GM21367 (cell line): Measurements from ENCODE around the gene NELFA.

Experiments
- ATAC-seq: cut with Tn5 transposase; IDR thresholded peaks from one replicate; pipeline ENCODE4 v1.9.1; 2021; ENCODE audit not compliant: unreplicated experiment

NELFA gene

DNA sequence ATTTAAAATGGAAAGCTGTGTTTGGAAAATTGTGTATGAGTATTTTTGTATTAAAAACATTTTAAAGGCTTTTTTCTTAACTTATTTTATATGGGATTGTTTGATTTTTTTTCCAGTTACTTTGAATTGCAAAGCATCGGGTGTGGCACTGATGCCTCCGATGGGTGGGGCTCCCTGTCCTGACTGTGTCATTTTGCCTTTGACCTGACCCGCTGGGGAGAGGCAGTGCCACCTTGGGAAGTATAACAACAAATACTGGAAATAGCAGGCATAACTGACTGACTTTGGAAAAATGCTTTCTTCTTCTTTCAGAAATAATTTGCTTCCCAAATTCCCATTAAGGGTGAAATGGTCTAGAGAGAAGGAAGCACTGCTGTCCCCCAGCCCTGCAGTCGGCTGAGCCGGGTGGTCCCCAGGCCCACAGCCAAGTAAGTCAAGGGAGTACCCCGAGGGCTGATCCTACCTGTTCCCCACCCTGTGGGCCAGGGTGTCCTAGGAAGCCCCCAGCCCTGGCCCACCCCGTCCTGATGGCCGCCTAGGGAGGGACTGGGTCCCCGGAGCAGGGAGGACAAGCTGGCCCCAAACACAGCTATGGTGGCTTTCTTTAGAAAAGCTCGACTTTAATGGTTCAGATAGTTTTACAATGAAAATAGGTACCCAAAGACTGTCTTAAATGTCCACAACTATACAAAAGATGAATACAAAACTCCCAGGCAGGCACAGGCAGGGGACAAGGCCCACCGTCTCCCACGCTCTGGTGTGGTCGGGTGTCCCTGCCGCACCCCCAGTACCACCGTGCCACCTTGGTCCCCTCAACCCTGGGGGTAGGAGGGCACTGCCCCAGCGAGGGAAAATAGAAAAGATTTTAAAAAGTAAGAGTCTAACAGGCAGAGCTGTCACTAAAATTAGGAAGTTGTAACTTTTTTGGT lies 26.4 kb downstream of the NELFA start:
- no peak for ATAC-seq

DNA sequence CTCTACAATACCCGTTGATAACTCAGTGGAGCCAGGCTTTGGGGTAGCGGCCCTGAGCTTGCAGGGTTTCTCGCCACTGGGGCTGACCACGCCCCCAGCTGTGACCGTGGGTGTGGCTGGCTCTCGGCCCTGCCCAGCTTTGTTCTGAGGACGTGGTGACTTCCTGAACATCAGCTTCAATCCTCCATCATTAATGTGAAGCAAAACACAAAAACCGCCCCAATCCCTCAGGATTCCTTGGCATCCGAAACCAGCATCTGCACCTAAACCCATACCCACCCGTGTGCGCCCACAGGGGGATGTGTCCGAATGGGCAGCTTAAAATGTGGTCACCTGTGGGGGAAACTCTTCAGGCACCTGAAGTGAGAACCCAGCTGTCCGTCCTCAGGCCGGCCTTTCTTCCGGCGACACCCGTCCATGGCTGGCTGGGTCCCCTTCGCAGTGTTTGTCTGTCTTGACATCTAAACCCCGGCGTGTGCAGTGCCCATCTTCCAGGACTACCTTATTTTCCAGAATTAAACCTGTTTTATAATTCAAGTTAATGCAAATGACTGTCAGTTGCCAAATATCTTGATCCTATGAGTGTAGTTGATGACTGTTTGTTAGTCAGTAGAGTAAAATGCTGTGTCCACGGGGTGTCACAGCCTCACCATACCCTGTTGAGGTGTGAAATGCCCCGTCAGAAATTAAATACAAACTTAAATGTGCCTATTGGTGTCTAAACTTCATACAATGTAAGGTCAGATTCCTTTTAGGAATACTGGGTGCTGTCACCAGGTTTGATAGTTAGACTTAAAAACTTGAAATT lies 27.3 kb downstream of the NELFA start:
- ATAC-seq: no peak

DNA sequence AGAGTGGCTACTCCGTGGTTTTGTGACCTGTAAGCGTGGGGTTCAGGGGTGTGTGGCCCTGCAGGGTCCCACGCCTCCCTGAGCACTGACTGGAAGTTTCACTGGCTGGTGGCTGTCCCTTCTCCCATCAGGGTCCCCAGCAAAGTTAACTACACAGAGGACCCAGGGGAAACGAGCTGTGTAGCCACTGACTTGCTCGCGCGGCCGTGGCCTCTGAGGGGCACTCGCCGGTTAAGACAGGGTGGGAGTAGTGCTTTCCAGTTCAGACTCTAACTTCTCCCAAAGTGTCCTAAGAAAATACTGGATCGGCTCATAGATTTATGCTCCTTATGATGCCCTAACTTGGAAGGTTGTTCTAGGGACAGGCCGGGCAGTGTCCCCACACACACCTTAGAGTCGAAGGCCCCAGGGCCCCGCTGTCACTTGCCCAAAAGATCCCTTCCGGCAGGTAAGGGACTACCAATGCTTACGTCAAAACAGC lies 28.2 kb downstream of the NELFA start:
- no peak for ATAC-seq

DNA sequence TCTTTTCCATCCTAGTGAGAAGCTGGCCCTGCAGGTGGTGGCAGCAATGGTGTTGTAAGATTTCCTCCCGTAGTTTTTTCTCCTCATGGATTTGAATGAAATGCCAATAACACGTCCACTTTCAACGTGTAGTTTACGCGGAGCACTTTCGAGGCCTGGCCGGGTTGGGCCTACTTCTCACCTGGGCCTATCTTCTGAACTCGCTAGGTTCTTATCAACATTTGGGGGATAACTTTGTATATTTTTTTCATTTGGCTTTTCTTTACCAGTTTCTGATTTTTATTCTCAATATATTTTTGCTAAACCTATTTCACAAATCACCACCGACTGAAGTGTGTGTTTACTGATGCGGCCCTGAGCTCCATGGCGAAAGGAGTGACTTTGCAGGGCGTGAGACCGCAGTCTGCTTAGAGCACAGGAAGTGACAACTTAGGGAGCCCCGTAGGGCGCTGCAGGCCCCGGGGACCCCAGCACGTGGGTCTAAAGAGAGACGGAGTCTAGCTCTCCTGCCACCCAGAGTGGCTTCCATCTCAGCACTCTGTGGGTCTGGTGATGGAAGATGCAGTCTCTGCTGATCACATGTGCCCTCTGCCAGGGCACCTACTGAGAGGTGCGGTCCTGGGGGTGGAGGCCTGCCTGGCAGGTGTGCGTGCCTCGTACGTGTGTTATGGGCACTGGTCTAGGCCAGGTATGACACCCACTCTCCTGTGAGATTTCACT lies 29.1 kb downstream of the NELFA start:
- ATAC-seq: no peak

DNA sequence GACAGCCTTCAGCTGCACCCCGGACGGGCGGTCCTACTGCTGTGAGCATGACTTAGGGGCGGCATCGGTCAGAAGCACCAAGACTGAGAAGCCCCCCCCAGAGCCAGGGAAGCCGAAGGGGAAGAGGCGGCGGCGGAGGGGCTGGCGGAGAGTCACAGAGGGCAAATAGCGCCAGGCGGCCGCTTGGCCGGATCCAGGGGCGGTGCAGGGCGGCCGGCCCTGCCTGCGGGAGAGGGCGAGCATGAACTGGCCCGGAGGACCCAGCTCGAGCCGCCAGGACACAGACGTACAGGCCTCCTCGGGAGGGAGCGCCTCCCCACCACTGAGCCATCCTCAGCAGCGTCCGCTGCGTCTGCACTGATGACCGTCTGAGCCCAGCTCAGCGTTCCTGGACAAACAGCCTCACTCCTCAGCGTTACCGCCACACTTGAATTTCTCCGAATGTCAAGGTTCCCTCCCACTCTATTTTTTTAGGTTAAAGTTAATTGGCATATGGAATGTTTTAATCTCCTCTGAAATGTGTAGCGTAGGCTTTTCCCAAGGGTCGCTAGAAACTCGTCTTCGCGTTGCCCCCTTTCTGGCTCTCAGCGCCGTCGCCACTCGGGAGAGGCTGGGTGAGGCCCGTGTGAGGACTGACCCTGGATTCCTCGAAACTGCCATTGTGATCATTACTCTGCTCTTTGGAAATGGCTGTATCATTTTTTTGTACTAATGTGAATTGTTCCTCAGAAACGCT lies 29.9 kb downstream of the NELFA start:
- ATAC-seq: no peak

DNA sequence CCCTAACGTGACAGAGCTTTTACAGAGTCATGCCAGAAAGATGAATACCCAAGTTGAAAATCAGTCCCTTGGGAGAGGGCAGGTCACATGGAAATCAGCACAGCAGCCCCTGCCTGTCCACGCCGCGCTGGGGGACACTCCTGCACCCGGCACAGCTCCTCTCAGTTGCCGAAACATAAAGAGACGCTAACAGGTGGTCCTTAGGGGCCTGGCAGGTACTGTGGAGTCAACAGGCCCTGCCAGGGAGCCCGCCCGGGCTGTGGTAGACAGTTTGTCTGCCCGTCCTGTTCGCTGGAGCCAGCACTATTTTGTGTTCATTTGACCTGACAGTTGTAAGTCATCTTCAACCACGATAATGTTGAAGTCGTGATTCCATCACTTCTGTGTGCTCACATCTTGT lies 30.5 kb downstream of the NELFA start:
- ATAC-seq: no peak

DNA sequence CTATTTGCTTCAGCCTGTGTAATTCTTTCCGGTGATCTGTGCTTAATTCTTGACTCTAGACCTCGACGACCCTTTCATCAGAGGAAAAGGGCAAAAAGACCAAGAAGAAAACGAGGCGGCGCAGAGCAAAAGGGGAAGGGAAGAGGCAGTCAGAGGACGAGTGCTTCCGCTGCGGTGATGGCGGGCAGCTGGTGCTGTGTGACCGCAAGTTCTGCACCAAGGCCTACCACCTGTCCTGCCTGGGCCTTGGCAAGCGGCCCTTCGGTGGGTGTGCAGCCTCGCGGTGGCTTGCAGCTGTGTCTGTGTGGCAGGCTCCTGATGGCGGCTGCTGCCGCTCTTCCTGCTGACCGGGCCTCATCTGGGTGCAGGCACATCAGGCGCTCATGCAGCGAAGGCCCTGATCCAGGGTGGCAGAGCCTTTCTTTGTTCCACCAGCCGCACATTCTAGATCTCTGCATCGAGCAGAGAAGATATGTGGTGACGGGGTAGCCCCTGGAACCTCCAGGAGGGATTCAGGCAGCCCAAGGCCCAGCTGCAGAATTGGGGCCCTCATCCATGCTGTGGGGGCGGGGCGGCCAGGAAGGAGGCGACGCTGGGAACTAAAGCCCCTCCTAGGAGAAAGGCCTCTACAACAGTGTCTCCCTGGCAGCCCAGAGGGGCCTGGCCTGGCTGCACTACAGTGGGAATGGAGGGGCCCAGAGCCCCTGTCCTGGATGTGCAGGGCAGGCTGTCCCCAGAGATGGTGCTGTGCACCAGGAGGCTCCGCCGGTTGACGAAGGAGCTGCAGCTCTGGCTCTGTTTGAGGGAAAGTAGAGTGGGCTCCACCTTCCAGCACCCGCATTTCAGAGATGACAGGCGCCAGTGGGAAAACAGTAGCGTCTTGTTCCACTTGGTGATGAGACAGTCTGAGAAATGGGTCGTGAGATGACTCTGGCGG lies 32.1 kb downstream of the NELFA start:
- no peak for ATAC-seq

DNA sequence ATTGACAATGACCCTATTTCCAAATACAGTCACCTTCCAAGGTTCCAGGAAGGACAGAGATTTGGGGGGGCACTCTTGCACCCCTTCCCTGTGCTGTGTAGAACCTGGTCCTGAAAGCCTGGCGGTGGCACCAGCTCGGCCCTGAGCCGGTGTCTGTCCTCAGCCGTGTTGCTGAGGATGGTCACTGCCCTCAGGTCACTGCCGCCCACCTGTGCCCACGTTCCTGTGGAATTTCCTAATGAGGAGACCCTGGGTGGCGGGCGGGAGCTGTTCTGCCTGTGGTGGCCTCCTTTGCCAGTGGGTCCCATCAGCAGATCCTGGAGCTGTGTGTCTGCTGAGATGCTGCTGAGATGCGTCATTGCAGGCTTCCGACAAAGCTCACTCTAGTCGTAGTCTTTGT lies 32.9 kb downstream of the NELFA start:
- ATAC-seq: no peak

DNA sequence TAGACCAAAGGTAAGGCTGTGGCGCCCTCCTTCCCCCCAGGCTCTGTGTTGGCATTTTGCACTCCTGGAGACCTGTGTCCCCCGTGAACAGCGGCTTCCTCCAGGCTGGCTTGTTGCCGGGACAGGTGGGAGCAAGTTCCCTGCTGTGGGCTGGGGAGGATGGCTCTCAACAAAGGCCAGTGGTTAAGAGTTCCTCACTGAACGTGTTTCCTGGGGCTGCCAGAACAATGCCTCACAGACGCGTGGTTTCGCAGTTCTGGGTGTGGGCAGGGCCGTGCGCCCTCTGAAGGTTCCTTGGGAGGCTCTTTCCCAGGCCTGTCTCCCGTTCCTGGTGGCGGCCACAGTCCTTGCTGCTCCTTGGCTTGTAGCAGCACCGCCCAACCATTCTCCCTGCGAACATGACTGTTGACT lies 33.4 kb downstream of the NELFA start:
- no peak for ATAC-seq

DNA sequence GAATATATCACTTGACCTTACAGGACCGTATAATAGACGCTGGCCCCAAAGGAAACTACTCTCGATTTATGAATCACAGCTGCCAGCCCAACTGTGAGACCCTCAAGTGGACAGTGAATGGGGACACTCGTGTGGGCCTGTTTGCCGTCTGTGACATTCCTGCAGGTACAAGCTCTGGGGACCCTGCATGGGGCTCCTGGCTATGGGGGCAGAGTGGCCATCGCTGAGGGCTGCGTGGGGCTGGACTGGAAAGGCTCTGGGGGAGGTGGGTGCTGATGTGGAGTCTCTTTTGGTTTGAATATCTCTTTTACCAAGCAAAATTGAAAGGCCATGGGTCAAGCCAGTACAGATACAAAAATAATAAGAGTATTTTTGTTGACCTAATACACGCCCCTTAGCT lies 33.9 kb downstream of the NELFA start:
- ATAC-seq: no peak

DNA sequence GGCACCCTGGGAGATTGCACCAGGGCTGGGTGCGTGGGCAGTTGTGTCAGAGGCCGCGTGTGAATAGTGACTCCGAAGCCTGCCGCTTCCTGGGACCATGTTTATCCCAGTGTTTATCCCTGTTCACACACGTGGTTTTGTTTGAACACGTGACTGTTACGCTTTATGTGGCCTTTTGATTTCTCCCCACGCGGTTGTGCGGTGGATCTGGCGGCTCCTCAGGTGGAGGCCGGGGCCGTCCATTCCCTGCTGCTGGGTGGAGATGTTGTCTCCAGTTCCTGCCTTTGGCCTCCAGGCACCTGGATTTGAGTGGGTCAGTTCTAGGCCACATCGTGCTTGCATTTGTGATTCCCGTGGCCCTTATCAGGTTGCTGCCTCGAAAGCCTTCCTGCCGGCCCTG lies 35.1 kb downstream of the NELFA start:
- no peak for ATAC-seq

DNA sequence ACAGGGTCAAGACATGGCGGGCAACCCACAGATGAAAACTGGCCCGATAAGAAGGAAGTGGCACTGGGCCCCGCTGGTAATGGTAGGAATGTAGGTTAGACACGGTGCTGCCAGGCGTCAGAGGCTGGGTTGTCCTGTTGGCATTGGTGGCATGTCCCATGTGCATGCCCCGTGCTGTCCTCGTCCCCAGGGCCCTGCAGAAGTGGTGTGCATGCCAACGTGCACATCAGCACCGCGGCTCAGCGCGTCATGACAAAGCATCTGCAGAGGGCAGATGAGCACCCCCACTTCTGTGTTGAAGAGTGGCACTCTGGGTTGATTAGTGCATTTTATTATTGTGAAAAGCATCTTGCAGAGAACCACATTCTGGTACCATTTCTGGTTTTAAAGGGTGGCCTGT lies 35.6 kb downstream of the NELFA start:
- ATAC-seq: no peak

DNA sequence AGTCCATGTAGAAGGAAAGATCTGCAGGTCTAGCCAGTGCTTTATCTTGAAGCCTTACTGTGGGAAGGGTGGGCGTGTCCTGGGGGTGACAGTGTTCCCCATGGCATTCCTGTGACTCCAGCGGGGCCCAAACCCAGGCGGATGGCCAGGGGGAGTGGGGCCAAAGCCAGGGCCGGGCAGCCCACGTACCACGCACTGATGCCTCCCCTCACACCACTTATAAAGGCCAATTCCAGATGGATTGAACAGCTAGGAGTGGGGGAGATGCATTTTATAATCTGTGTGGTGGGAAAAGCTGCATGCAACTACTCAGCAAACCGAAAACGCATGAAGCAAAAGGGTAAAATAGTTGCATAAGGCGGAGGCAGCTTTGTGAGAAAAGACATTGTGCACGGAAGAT lies 36.4 kb downstream of the NELFA start:
- no peak for ATAC-seq

DNA sequence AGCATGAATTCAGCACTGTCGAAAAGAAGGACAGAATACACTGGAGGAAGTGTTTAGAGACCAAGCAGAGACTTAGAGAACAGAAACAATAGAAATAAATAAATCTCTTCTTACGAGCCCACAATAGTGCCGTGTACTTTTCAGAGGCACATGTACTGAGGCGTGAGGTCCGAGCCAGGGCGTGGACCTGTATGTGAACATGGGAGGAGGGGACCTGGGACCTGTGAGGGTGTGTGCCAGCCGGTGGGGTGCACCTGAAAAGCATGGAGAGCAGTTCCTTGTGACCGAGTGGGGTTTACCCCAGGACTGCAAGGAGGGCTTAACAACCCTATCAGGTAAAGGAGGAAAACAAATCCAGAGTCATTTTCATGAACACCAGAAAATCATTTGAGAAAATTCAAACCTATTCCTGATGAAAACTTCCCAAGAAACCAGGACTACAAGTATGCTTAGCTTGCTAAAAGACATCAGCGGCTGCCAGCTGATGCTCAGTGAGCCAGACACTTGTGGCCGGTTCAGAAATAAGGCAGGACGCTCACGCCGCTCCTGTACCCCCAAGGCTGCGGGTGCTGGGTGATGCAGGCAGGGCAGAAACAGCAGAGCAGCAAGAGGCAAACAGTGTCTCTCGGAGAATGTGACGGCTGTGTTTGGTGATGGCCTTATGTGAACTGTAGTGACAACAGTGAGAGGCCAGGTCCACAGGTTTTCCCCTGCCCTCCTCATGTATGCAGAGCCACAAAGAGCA lies 37.1 kb downstream of the NELFA start:
- no peak for ATAC-seq

DNA sequence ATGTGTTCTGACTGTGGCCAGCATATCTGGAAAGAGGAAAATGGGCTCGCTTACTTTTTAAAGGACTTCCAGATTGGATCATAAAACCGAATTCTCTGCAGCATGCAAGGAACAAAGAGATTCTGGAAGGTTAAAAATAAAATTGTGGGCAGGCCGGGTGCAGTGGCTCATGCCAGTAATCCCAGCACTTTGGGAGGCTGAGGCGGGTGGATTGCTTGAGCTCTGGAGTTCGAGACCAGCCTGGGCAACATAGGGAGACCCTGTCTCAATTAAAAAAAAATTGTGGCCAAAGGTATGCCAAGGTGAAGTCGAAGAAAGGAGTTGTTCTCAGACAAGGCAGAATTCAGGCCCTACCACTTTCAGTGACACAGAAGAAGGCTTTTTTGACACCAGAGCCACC lies 37.8 kb downstream of the NELFA start:
- no peak for ATAC-seq

DNA sequence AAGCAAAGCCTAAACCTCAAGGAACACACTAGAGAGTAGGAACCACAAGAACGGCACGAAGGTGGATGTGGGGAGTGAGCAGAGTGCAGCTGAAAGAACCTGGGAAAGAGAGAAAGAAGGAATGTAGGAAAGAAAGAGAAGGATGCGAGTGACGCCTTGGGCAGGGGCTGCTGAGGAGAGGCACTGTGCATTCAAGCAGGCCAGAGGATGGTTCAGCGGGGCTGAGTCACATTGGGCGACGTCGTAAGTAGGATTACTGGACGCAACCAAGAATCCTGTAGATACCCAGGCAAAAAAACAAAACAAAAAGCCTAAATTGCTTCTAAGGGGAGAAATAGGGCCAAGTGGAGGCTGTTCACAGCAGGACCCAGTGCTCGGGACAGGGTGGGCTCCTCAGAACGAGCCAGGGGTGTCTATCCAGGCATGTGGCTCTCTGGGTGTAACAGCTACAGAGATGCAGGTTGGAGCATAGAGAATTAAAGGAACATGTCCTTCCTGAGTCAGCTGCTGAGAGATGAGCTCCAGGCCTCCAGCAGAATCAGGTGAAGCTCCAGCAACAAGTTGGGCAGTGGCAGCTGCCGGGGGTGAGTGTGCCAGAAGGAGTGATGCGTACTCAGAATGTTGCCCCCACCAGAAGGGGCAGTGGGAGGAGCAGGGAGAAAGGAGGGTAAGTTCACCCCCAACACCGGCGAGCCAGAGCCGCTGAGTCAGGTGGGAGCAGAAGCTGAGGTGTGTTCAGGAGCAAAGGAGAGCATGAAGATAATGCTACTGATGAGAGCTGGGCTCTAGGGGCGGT lies 38.6 kb downstream of the NELFA start:
- ATAC-seq: no peak

DNA sequence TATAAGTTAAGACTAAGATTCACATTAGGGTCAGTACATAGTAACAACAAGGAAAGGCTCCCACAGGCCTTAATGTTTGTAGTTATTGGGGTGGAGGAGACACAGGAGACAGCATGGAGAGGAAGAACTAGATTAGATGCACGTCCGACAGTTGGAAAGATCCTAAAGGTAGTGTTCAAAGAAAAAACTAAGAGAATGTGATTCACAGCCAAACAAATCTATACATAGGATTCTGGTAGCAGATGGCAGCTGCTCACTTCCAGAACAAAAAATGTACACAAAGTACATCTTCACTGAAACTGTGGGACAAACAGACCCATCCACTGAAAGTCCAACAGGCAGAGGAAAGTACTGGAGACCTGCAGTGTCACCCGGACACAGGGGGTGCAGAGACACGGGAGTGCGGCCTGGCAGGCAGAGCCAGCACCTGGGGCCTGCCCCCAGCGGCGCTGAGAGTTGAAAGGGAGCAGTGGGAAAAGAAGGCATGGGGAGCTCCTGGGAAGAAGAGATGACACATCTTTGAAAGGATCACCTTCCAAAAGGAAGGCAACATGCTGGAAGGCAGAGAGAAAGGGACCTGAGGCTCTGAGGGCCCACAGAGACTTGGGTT lies 40.0 kb downstream of the NELFA start:
- ATAC-seq: no peak
